ENCODE data around the gene WDR41. TPM values are rescaled to one million over a fixed set of nuclear protein-coding genes. Genes with fewer than 3 reads are reported as not detected.
"Not testable (repeated sequence)": the region's sequence is repeated elsewhere in the genome, so short reads cannot be mapped to it uniquely, and the experiment has no call there.

WDR41 gene
- total RNA-seq, 4 donors from 2014 or later = 63.9 to 93.9 (median 85.0) TPM

DNA sequence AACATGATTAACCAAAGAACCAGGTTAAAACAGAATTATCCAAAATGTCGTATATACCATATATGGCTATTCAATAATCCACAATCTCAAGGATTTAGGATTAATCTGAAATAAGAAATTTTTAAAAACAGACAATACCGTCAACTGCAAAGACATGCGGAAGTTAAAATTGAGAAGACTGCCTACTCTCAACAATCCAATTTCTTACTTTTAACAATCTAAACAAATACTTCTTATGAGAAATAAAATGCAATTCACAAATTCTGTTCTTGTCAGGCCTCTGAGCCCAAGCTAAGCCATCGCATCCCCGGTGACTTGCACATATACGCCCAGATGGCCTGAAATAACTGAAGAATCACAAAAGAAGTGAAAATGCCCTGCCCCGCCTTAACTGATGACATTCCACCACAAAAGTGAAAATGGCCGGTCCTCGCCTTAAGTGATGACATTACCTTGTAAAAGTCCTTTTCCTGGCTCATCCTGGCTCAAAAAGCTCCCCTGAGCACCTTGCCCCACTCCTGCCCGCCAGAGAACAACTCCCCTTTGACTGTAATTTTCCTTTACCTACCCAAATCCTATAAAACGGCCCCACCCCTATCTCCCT, 1.3 kb downstream of the WDR41 start:
- peak; percentile 11 to 20 for DNase-seq
- not testable (repeated sequence) for H3K9me3 ChIP-seq, H3K36me3 ChIP-seq, H3K27me3 ChIP-seq
- Histone ChIP-seq H3K4me3 (replicated peaks in 1 of 3) (peak overlapping the region in 2 of 3 donors; percentile 57 to 87), H3K4me1 (peaks cover 18 to 31% of the 10 kb centered on the region in 2 donors), H3K27ac (peak overlapping the region; percentile 92 to 96 (median 94))
- WGBS, 2 donors = 20 to 21% methylated on average over 11 of the region's 11 CpGs
- intact Hi-C loops (cut with DNase I) = loop anchor here (10.0 kb wide), 2 partner anchors 346 to 426 kb away; no protein-coding TSS in a partner anchor
- peak in 1 of 2 donors; percentile 32 for TF ChIP-seq POLR2A (IDR thresholded peaks at IDR 0.05)

DNA sequence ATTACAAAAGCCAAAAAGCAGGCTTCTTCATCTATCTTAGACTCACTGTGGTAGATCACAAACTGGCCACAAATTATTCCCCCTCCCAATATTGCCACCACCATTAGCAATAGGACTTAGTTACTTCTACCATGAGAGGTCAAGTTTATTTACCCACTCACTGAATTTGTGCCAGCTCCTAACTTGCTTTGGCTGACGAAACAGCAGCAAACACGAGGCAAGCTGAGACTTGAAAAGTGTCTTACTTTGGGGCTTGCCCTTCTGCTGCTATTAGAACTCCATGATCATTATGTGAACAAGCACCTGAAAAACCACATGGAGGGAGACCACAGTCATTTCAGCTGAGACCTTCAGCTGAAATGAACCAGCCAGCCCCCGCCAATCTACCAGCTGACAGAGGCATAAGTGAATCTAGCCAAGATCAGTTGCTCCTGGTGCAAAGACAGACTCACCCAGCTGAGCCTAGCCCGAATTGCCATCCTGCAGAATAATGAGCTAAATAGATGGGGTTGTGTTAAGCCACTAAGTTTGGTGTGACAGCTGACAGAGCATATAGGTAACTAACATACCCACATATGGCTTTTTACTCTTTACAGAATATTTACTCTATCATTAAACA, 5.7 kb downstream of the WDR41 start:
- Histone ChIP-seq H3K27ac (peak overlapping the region in 1 of 3 donors; percentile 29), H3K9me3 (no peaks in the 10 kb centered on the region), H3K27me3 (no peaks in the 10 kb centered on the region), H3K4me1 (peaks cover 18 to 28% of the 10 kb centered on the region in 2 donors), H3K4me3 (replicated peaks in 1 of 3) (no peak overlapping the region), H3K36me3 (no peaks in the 10 kb centered on the region)
- DNase-seq = peak; percentile 7 to 20
- intact Hi-C loops (cut with DNase I) = no loop called here
- WGBS, 2 donors = 63 to 68% methylated on average over 4 of the region's 4 CpGs
- TF ChIP-seq, protein P1, sequence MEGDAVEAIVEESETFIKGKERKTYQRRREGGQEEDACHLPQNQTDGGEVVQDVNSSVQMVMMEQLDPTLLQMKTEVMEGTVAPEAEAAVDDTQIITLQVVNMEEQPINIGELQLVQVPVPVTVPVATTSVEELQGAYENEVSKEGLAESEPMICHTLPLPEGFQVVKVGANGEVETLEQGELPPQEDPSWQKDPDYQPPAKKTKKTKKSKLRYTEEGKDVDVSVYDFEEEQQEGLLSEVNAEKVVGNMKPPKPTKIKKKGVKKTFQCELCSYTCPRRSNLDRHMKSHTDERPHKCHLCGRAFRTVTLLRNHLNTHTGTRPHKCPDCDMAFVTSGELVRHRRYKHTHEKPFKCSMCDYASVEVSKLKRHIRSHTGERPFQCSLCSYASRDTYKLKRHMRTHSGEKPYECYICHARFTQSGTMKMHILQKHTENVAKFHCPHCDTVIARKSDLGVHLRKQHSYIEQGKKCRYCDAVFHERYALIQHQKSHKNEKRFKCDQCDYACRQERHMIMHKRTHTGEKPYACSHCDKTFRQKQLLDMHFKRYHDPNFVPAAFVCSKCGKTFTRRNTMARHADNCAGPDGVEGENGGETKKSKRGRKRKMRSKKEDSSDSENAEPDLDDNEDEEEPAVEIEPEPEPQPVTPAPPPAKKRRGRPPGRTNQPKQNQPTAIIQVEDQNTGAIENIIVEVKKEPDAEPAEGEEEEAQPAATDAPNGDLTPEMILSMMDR (IDR thresholded peaks at IDR 0.05) = no peak
- TF ChIP-seq POLR2A (IDR thresholded peaks at IDR 0.05) = no peak

DNA sequence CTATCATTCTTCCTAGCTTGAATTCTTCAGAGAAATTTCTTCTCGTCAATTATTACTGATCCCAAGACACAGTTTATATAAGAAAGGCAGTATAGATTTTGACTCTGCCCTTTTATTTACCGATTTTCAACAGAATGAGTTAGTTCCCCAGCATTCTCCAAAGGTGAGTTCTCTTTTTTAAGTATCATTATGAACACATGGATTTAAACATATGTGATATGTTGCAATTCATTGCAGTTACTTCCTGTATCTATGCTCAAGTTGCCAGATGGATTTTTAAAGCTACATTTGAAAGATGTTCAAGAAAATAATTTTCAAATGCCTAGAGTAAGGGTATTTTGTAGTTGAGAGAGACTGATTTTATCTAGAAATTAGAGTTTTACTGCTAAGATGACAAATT, 8.4 kb downstream of the WDR41 start:
- H3K36me3 ChIP-seq = no peaks in the 10 kb centered on the region
- no peak overlapping the region for H3K27ac ChIP-seq
- WGBS, 2 donors = 96% methylated on average over 2 of the region's 2 CpGs
- no peak for DNase-seq
- intact Hi-C loops (cut with DNase I) = no loop called here
- TF ChIP-seq, protein P1 (IDR thresholded peaks at IDR 0.05) = no peak
- no peak for TF ChIP-seq POLR2A (IDR thresholded peaks at IDR 0.05)
- peaks cover 9 to 15% of the 10 kb centered on the region in 2 donors for H3K4me1 ChIP-seq
- H3K27me3 ChIP-seq = no peaks in the 10 kb centered on the region
- H3K9me3 ChIP-seq = no peaks in the 10 kb centered on the region
- no peak overlapping the region for H3K4me3 ChIP-seq (replicated peaks in 1 of 3)

DNA sequence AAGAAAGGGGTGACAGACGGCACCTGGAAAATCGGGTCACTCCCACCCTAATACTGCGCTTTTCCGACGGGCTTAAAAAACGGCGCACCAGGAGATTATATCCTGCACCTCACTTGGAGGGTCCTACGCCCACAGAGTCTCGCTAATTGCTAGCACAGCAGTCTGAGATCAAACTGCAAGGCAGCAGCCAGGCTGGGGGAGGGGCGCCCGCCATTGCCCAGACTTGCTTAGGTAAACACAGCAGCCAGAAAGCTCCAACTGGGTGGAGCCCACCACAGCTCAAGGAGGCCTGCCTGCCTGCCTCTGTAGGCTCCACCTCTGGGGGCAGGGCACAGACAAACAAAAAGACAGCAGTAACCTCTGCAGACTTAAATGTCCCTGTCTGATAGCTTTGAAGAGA, 17.1 kb downstream of the WDR41 start:
- H3K9me3 ChIP-seq; DNase-seq; H3K27me3 ChIP-seq; H3K36me3 ChIP-seq; H3K27ac ChIP-seq; H3K4me3 ChIP-seq (replicated peaks in 1 of 3); intact Hi-C loops (cut with DNase I); H3K4me1 ChIP-seq: not testable (repeated sequence)
- WGBS, 2 donors = 96 to 98% methylated on average over 10 to 11 of the region's 11 CpGs

DNA sequence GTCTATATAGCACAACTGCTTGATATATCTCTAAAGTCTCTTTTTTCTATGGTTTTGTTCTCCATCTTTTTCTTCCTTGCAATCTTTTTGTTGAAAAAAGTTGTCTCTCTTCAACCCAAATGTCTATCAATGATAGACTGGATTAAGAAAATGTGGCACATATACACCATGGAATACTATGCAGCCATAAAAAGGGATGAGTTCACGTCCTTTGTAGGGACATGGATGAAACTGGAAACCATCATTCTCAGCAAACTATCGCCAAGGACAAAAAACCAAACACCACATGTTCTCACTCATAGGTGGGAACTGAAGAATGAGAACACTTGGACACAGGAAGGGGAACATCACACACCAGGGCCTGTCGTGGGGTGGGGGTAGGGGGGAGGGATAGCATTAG, 23.2 kb downstream of the WDR41 start:
- H3K4me1 ChIP-seq; H3K9me3 ChIP-seq; H3K4me3 ChIP-seq (replicated peaks in 1 of 3); intact Hi-C loops (cut with DNase I); H3K27ac ChIP-seq; H3K27me3 ChIP-seq; H3K36me3 ChIP-seq; DNase-seq: not testable (repeated sequence)
- WGBS, 2 donors = 96 to 99% methylated on average over 3 of the region's 3 CpGs

DNA sequence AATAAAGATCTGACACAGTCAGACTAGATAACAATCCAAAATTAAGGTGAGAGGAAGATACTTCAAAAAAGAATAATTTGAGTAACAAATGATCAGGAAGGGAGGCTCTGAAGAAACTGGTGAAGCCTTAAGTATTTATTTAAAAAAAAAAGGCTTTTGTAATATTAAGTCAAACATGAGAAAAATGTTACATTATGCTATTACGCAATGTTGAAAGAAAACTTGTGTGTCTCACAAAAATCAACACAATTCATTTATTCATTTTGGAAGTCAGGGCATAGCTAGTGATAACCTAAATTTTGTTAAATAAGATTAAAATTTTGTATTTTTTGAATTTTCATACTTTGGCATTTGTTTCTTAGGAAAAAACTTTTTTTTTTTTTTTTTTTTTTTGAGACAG, 28.2 kb downstream of the WDR41 start:
- H3K4me1 ChIP-seq = no peaks in the 10 kb centered on the region
- no peak overlapping the region for H3K4me3 ChIP-seq (replicated peaks in 1 of 3)
- intact Hi-C loops (cut with DNase I) = no loop called here
- no peak overlapping the region for H3K27ac ChIP-seq
- TF ChIP-seq, protein P1 (IDR thresholded peaks at IDR 0.05) = no peak
- TF ChIP-seq POLR2A (IDR thresholded peaks at IDR 0.05) = no peak
- H3K9me3 ChIP-seq = no peaks in the 10 kb centered on the region
- peaks cover 0 to 3% of the 10 kb centered on the region in 2 donors for H3K36me3 ChIP-seq
- WGBS, 2 donors = 96 to 98% methylated on average over 1 of the region's 1 CpG
- no peaks in the 10 kb centered on the region for H3K27me3 ChIP-seq
- DNase-seq = no peak
